NCI-H1048 (cell line): ENCODE results near the gene MYL5.
"Not testable (repeated sequence)": the region's sequence is repeated elsewhere in the genome, so short reads cannot be mapped to it uniquely, and the experiment has no call there.

Experiments
- DNase-seq: peaks from one replicate; lab custom pipeline; 2025; lab: John Stamatoyannopoulos, UW

MYL5 gene

DNA sequence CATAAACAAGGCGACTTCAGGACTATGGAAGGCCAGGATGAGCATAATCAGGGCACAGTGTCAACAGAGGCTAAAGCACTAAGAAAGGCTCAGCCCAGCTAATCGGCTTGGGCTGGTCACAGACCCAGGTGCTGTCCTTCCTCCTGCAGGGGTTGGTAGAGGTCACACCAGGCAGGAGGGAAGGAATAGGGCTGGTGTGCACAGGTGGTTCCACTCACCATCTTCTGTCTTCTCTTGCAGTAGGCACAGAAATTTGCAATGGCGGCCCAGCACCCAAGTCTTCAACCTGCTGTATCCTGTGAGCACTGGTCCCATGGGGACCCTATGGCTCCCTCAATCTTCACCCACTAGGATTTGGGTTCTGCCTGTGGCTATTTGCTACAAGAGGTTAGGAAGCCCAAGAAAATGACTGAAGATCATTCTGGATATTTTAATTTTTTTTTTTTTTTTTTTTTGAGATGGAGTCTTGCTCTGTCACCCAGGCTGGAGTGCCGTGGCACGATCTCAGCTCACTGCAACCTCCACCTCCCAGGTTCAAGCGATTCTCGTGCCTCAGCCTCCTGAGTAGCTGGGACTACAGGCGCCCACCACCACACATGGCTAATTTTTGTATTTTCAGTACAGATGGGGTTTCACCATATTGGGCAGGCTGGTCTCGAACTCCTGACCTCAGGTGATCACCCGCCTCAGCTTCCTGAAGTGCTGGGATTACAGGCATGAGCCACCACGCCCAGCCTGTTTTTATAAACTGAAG lies 4.4 kb upstream of the MYL5 start:
- not testable (repeated sequence) for DNase-seq

DNA sequence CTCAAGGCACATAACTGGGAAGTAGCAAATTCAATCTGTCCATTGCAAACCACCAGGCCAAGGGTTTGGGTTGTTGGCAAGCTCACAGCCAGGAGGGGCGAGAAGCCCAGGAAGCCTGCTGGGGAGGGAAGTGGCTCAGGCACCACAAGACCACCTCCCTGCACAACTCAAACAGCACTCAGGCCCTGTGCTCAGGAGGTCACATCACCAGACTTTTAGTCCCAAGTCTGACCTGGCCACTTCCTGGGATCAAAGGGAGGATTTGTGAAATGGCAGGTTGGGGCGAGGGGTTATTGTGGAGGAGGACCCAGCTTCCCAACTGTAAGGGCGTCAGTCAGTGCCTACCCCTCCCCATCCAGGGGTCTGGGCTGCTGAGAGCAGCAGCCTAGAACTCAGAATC lies 2.6 kb upstream of the MYL5 start:
- DNase-seq = no peak

DNA sequence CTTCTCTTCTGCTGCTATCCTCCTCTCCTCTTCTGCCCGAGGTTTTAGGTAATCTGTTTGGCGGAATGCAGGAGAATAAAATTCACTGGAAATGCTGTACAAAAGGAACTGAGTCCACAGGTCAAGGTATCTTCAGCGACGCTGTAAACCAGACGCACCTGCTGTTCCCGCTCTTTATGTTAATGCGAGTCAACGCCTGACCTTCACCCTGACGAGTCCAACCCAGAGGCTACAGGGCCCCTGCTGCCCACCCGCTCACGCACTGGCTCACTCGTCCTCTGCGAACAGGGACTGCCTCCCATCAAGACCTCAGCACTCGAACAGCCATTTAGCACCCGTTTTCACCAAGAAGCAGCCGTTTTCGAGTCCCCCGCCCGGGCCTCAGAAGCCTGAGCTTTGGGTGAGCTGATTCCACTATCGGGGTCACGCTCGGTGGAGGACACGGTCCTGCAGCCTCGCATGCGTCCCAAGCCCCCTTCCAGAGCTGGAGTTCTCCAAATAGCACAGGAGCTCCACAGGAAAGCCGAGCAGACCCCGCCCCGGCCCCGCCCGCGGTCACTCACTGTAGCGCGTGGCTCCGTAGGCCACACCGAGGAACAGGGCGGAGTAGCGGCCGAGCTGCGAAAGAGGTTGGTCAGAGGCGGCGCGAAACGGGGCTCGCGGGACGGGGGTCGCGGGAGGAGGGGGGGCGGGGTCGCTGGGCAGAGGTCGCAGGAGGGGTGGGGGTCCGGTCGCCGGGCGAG lies 822 bp upstream of the MYL5 start:
- no peak for DNase-seq

DNA sequence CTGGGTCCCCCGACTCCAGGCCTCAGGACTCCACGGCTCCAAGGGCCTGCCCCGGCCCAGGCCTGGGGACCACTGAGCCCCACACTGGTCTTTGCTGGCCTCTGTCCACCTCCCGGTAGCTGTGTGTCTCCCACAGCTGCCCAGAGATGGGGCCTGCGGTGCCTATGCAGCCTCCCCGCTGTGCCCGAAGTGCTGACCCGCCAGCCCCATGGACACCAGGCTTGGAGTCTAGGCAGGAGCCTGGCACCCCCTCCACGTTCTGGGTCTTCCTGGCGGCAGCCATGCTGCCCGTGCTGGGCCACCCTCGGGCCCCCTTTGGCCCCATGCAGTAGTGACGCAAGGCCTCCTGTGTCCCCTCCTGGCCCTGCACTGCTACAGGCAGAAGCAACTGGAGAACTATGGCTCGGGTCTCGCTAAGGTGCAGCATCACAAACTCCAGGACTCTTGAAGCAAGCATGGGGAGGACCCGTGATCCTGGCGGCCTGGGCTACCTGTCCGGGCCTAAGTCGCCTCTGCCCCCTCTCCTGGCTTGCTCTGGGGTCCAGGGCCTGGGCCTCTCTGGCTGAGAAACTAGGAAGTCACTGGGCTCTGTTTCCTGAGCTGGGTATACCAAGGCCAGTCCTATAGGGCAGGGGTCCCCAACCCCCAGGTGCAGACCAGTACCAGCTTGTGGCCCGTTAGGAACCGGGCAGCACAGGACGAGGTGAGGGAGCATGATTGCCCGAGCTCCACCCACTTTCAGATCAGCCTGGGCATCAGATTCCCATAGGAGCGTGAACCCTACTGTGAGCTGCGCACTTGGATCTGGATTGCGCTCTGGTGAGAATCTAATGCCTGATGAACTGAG lies 917 bp downstream of the MYL5 start:
- DNase-seq = no peak

DNA sequence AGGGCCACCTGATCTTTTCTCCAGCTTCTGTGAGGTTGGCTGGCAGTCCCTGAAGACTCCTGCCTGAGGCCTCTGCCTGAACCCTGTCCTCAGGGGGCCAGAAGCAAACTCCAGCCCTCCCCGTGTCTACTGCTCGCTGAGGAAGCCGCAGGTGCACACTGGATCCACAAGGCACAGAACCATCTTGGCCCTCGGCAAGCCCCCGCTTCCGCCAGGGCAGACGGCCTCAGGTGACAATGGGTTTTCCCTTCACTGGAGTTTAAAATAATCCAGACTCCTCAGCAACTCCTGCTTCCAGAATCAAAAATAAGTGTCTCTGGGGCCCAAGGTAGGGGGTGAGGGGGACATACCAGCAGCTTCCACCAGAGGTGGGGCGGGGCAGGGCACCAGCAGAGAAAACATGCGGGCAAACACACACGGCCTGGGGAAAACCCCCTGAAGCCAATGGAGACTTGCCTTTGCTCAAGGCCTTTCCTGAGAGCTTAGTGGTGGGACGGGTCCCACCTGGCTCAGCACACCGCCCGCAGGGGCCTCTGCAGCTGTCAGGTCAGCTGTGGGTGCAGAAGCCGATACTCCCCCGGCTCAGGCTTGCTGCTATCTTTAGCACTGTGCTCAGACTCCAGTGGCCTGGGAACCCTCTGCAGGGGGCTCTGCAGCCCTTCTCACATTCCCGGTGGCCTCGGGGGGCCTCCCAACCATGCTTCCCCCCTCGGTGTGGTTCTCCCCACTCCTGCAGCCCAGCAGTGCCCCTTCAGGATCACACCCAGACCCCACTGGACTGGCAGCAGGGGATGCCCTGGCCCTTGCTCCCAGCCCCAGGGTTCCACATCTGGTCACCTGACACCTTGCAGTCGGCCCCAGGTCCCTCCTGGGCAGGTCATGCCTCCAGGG lies 1.9 kb downstream of the MYL5 start:
- no peak for DNase-seq

DNA sequence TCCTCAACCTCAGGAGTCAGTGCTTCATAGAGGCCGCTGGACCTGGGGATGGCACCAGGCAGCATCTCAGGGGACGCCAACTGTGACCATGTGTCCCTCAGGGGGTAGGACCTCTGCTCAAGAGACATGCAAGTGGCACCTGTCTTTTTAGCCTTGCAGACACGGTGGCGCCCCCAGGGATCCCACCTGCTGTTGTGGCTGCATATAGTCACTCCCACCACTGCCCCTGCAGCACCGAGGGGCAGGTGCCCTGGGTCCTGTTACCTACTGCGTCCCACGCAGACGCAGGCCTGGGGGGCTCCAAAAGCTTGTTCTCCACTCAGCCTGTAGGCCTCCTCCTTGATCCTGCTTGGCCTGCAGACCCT lies 2.5 kb downstream of the MYL5 start:
- DNase-seq = no peak

DNA sequence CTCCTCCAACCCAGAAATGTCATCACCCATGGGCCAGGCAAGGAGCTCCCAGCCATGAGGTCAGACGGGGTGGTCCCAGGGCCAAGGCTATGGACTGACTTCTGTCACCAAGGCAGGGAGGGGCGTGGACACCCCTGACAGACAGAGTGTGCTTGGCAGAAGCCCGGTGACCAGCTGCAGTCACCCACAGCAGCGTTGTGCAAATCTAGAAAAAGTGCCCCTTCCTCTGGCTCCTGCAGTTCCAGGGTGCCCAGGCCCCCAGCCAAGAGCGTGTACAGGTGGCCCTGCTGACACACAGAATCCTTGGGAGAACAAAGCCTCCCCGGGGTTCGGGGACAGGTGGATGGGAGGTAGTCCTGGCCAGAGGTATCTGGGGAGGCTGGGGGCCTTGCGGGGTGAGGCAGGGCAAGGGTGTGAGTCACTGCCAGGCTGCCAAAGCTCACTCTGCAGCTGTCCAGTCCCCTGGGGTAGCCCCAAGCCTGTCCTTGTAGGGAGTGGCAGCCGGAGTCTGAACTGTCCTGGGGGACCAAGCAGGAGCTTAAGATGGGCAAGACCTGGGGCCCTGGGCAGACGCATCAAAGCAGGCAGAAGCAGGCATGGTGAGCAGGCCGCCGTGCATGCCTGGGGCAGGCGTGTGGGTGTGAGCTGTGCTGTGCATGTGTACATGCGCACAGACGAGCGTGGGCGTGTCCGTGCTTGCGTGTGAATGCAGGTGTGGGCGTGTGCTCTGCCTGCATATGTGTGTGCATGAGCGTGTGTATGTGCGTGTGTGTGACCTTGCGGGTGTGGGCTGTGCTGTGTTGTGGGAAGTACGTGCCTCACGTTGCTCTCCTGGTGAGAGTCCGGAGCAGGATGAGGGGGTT lies 3.3 kb downstream of the MYL5 start:
- no peak for DNase-seq

DNA sequence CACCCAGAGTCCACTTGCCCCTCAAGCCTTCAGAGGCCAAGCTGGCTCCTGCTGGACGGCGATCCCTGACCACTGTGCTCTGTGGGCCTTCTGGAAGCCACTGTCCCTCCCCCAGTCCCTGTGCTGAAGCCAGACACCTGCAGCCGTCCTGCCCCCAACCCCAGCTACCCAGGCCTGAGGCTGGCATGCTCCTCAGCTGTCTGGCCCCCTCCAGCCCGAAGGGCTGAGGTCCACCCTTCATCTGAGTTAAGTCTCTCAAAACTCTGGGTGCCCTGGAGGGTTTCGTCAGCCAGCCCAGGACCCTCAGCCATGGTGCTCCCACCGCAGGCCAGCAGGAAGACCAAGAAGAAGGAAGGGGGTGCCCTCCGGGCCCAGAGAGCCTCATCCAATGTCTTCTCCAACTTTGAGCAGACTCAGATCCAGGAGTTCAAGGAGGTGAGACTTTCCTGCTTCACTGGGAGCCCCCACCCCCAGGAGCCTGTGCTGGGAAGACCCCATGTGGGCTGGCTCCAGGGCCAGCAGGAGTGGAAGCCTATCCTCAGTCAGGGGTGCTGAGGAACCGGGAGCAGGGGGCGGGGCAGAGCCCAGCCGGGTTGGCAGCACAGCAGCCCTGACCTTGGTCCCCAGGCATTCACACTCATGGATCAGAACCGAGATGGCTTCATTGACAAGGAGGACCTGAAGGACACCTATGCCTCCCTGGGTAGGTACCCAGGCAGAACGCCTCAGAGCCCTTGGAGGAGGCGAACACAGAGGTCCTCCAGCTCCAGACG lies 4.2 kb downstream of the MYL5 start:
- DNase-seq = no peak

DNA sequence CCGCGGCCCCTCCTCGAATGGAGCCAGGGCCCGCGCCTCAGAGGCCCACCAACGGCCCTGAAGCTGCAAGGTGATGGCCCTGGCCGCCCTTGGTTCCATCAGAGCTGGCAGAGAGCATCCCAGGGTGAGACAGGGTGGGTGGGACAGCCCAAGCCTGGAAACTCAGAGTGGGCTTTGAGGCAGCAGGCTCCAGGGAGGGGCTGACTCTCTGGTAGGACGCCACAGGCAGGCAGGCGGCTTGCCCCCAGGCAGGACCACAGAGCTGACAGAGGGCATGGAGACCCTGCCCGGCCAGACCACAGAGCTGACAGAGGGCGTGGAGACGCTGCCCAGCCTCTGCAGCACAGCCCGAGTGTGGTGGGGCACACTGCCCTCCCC lies 4.8 kb downstream of the MYL5 start:
- no peak for DNase-seq

DNA sequence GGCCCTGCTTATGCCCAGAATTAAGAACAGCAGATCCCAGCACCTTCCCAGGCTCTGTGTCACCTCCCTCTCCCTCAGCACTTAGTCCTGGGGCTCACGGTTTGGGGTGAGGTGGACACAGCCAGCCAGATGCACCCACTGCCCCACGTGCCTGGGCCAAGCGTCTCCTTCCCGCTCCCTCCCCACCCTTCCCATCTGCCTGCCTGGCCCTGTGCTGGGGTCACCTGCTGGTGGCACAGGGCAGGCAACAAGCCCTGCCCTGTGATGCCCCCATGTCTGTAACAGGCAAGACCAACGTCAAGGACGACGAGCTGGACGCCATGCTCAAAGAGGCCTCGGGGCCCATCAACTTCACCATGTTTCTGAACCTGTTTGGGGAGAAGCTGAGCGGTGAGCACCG lies 5.3 kb downstream of the MYL5 start:
- DNase-seq = no peak

DNA sequence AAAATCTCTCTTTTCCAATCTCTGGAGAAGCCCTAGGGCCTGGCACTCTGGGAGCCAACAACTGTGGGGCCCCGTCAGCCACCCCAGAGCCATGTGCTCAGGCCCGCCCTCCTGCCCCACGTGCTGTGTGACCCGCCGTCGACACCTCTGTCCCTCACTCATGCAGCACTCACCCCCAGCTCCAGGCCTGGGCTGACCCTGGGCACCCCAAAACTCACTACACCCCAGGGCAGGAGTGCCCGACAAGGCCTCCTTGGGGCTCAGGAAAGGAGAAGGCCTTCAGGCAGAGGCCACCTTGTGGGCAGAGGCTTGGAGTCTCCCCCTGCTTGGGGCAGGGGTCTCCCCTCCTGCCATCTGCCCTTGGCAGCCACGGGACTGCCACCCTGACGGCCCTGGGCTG lies 5.7 kb downstream of the MYL5 start:
- DNase-seq = no peak

DNA sequence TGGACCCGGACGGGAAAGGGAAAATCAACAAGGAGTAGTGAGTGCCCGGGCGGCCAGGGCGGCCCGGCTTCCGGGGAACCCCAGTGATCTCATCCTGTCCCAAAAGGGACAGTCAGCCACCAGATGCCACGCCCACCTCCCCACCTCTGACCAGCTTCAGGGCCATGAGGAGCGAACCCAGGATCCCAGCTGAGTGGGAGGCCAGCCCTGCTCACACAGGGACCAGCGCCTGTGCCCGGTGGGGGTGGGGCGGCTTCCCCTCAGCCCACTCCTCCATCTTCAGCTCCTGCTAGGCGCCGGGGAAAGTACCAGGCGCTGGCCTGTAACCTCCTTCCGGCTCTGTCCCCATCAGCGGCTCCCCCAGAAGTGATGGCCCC lies 6.2 kb downstream of the MYL5 start:
- no peak for DNase-seq

DNA sequence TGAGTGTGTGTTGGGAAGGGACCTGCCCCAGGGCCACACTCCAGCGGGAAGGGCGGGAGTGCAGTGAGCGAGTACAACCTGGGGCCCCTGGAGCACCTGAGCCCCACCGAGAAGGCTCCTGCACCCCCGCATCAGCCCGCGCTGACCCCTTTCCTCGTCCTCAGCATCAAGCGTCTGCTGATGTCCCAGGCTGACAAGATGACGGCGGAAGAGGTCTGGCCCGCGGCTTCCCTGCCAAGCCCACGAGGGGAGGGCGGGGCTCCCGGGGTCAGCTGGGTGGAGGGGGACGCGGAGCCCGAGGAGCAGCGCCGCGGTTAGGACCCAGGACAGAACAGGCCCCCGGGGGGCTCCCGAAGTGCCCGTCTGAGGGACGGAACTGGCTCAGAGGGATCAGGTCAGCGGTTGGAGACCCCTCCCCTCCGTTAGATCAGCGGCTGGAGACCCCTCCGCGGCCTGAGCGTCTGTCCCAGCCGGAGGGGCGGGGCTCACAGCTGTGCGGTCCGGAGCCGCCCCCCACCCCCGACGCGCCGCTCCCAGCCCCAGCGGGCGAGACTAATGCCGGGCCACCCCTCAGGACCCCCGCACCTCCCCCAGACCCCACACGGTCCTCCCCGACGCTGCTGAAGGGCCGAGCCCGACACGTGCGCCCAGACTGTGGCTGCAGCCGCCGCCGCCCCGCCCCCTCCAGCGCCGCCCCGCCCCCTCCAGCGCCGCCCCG lies 6.7 kb downstream of the MYL5 start:
- no peak for DNase-seq

DNA sequence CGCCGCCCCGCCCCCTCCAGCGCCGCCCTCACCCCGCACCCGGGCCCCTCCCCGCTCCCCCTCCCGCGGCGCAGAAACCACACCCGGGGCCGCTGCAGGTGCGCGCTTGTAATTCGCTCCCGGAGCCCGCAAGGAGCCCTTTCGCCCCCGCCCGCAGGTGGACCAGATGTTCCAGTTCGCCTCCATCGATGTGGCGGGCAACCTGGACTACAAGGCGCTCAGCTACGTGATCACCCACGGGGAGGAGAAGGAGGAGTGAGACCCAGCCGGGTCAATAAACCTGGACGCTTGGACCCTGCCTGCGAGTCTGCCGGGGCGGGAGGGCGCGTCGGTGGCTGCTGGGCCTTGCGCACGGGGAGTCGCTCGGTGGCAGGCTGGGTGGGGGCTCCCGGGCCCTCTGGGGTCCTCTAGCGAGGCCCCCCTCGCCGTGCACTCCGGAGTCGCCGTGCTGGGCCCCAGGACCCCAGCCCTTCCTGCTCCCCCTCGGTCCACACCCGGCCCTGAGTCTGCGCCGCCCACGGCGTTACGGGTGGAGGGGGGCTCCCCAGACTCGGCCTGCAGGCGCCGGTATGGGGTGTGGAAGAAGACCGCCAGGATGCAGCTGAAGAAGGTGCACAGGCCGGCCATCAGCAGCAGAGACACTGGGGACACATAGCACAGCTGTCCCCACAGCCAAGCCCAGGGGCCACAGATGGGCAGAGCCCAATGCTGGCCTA lies 7.6 kb downstream of the MYL5 start:
- no peak for DNase-seq

DNA sequence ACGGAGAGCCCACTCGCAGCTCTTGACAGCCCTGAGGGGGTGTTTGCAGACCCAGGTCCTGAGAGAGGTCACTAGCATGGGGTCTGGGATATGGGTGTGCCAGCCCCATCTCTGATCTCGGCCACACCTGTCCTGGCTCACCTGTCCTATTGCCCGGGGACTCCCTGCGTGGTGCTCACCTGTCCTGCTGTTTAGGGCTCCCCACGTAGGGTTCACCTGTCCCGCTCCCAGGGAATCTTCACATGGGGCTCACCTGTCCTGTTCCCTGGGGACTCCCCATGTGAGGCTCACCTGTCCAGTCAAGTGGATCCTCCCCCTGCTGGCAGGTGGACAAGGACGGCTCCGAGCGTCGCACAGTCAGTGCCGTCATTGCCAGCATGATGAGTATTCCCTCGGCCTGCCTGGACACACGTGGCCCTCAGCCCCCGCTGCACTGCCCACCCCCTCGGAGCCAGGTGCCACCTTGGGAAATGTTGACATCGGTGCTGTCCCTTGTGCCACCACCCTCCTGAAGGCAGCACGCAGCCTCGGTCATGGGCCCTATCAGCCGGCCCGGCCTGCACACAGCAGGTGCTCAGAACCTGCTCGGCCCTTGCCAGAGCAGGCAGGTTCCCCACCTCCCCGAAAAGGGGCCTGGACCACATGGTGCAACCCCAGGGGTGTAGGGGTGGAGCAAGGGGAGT lies 8.3 kb downstream of the MYL5 start:
- DNase-seq = no peak

DNA sequence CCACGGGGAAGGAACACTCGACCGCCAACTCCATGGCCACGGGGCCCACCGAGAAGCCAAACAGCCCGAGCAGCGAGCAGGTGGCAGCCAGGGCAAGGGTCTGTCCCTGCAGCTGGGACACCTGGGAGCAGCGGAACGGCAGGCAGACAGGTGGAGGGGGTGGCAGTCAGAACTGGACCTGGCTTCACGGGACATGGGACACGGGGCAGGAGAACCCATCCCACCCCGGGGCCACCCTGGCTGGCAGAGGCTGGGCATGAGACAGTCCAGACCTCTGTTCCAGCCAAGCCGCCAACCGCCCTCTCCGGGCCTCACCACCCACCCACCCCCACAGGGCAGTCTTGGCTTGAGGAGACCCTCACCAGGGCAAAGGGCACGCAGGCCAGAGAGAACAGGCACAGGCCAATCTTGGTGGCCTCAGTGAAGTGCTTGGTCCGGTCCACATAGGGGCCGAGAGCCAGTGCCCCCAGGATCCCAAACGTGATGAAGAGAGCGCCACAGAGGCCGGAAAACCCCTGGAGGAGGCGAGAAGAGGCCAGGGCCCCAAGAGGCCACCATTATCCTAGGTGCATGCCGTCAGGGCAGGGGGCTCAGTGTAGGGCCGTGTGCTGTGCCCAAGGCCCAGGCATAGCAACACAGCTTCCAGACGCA lies 9.0 kb downstream of the MYL5 start:
- no peak for DNase-seq

DNA sequence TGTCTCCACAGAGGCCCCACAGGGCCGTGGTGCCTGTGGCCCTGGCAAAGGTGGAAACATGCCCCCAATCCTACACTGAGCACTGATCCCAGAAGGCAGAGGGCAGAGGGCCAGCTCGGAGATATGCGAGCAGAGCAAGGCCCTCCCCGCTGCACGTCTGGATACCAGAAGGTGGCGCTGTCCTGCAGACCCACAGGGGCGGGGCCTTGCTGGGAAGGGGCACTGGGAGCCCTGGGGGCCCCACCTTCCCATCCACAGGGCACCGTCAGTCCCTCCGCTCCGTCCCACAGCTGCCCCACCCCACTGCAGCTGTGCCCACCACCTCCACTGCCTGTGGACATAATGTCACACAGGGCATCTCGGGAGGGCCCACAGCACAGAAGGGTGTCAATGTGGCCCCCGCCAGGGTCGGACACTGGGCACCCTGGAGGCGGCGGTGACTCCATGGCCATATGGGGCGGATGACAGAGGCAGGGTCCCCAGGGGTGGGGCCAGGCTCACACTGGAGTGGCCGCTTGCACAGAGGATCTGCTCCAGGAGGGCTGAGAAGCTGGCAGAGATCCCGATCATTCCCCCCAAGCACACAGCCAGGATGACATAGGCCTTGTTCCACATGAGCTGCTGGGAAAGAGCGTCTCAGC lies 9.8 kb downstream of the MYL5 start:
- no peak for DNase-seq
